ENCODE results near the gene NTNG2.
"Not testable (repeated sequence)": the region's sequence is repeated elsewhere in the genome, so short reads cannot be mapped to it uniquely, and the experiment has no call there.

Gene NTNG2, protein sequence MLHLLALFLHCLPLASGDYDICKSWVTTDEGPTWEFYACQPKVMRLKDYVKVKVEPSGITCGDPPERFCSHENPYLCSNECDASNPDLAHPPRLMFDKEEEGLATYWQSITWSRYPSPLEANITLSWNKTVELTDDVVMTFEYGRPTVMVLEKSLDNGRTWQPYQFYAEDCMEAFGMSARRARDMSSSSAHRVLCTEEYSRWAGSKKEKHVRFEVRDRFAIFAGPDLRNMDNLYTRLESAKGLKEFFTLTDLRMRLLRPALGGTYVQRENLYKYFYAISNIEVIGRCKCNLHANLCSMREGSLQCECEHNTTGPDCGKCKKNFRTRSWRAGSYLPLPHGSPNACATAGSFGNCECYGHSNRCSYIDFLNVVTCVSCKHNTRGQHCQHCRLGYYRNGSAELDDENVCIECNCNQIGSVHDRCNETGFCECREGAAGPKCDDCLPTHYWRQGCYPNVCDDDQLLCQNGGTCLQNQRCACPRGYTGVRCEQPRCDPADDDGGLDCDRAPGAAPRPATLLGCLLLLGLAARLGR

DNA sequence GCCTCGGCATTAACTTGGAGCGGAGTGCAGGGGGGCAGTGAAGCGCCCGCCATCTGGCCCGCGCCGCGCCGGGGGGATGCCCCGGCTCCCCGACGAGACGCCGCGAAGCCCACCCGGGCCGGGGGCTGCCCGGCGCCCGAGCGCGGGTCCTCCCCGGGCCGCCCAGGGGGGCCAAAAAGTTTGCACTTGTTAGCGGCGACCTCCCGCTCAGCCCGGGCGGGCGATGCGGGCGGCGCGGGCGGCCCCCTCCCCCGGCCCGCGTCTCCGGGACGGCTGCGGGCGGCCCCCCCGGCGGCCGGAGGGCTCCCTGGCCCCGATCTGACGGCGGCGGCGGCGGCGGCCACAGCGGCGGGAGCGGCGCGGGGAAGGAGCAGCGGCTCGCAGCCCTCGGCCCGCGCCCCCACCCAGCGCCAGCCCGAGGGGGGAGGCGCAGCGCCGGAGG lies at the start of gene NTNG2:
Gene NTNG2 (plus strand): TSS at position 316 of the 442 bp plus-strand sequence. CDS start 4,774 bp downstream, outside the sequence.
- no peak for DNase-seq

DNA sequence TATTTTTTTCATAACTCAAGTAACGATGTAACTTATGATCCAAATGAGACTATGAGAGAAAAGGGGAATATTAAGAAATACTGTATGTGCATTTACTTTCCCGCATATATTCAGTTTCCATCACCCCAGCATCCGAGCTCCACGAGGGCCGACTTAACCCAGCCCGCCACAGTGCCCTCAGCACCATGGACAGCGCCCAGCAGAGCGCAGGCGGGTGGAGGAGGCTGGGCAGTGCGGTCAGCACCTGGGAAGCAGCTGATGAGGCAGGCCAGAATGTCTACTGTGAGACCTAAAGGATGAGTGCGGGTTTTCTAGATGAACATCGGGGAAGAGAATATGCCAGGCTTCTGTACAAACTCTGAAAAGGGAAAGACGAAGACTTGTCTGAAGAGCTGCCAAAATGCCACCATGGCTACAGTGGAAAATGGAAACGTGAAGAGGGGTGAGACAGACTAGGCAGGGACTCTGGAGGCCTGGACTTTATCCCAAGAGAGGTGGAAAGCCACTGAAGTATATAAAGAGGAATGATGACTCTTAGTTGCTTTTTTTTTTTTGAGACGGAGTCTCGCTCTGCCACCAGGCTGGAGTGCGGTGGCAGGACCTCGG lies 47.7 kb upstream of the NTNG2 start:
- DNase-seq, result peak; percentile 73

DNA sequence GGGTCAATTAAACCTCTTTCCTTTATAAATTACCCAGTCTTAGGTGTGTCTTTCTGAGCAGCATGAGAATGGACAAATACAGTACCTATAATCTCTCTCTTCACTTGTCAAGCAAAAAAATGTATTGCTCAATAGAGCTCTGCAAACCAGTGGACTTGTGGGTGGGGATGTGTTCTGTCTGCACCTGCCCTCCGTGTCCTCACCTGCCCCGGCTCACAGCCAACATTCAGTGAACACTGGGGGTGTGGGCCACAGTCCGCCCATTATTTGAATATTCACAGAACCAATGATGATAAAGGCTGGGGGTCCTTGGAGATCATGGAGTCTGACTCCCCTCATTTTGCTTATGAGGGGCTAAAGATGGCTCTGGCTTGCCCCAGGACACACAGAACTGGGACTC lies 45.3 kb upstream of the NTNG2 start:
- no peak for DNase-seq

DNA sequence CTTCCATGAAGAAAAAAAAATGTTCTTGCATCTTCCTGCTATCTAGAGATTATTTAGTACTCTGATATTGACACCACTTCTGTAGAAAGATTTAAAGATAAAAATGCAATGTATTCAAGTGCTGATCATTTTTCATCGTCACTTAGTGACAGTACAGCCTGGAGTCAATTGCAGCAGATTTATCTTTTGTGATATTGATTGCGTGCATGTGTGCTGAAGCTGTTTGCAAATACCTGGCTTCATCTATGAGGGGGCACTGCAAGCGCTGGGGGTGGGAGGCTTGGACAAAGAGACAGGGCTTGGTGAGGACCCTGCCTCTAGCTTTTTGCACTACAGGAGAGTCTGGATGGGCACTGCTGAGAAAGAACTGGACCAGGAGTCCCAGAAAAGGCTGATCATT lies 44.2 kb upstream of the NTNG2 start:
- no peak for DNase-seq

DNA sequence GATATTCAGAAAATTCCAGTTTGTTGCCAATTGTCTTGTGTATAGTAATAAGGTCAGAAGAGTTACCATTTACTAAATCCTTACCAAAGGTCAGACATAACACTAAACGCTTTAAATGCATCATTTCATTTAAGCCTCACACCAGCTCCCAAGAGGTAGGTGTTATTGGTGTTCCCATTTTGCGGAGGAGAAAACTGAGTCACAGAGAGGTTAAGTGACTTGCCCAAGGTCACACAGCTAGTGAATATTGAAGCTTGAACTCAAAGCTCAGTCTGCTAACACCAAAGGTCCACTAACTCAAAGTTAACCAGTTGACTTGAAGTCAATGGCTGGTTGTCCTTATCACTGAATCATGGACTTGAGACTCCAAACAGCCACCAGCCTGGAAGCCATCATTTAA lies 40.8 kb upstream of the NTNG2 start:
- DNase-seq, result no peak

DNA sequence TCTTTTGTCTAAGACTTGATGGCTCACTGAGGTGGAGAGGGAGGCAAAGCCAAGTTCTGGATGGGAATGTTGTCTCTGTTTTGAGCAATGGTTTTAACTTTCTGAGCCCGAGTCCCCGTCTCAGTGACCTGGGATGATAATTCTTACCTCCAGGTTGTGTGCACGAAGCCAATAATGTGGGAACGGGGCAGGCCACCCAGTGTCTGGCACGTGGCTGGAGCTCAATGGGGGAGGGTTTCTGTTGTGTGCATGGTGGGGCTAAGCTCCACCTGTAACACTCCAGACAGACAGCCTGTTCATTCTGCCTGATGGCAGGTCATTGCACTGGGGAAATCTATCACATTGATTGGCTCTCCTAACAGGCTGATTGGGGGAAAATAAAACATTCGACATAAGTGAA lies 37.1 kb upstream of the NTNG2 start:
- no peak for DNase-seq

DNA sequence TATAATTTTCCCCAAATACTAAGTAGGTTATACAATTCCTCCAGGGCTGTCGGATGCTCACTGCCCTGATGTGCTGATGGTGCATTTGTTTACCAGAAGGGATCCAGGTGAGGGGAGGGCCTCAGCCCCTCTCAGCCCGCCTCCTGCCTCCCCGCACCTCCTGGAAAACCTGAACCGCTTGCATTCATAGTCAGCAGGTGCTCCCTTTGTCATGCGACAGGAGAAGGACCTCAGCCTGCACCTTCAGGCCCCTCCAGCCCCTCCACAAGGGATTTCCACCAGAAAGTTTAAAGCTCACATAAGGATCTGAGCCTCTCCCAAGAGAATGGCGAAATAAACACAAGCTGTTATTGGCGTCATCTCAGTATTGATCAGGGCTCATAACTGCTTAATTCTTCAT lies 36.5 kb upstream of the NTNG2 start:
- no peak for DNase-seq

DNA sequence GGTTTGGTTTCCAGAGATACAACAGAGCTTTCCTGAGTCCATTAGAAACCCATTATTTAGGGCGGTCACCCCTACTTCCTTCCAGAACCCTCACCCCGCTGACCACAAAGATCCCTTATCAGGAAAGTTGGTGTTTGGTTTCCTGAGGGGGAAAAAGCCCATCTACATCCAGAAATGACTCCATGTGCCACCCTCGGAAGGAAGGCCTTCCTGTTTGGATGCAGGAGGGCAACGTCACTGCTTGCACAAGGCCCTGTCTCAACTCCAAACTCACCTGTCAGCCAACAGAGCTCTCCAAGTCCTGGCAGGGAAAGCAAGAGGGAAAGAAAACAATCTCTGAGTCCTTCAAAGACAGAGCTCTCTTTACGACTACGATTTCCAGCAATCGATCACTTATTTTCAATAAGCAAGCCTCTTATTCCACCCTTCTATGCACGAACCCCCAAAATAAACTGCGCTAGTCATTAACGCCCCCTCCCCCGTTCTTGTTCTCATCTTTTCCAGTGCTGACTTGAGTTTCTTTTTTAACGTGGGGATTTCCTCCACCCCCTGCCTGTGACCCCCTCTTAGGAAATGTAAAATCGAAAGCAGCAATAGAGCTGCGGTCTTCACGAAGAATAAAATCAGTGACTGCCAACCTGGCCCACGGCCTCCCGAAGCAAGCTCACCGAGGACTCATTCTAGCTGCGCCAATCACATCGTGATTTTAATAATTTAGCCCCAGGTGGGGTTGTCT lies 35.7 kb upstream of the NTNG2 start:
- DNase-seq, result no peak

DNA sequence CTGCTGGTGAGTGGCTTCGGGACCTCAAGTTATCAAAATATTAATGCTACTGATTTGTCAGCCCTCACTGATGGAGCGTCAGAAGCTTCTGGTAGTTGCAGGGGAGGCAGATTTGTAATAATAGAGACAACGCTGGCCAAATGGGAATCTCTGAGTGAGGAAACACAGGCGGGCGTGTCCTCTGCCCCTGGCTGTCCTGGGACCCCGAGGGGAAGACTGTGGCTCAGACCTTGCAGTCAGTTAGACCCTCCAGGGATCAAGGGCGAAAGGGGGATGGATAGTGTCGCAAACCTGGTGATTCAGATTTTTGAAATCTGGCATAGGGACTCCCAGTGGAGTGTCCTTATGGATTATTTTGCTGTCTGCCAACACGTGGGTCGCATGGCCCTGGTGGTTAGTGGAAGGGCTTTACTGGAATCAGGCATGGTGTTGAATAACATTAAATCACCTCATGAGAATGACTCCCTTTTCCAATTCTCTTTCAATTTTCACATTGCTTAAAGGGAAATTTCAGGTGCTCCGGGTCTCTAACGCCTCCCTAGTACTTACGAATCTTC lies 35.1 kb upstream of the NTNG2 start:
- no peak for DNase-seq

DNA sequence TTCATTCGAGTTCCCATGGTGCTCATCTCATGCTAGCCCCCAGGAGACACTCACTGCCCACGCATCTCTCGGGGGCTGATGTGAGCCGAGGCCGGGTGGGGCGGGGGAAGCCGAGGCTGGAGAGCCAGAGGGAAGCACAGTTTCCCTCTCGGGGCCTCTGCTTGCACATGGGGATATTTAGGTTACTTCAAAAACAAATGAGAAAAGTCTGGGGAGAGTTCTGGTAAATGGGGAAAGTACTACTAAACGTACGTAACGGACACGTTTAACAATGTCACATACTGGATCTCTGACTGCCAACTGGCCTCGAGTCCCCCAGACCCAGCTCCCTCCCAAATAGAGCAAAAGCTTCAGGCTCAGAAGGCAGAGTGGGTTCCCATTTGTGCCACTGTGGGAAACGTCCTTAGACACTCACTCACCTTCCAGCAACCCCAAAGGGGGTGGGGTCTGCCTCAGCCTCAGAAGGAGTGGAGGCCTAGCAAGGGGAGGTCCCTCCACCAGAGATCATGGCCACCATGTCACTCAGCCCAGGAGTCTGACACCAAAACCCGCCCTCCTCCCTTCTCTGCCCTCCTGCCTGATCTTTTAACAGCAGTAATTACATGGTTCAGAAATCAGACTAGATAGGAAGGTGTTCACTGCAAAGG lies 33.8 kb upstream of the NTNG2 start:
- DNase-seq, result no peak

DNA sequence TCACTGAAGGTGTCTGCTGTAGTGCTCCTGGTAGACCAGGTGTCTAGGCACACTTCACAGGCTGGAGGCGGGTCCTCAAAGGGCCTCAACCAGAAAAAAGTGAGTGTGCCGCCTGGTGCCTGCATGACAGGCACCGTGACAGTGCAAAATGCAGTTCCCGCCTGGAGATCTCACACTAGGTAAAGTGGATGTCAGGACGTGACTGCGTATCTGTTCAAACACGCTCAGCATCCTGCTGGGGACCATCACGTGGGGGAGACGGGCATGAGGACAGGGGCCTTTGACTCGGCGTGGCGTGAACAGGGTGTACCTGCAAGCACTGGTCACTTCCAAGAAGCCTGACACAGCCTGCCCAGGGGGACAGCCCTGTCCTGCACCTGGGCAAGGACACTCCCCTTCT lies 32.3 kb upstream of the NTNG2 start:
- DNase-seq, result no peak

DNA sequence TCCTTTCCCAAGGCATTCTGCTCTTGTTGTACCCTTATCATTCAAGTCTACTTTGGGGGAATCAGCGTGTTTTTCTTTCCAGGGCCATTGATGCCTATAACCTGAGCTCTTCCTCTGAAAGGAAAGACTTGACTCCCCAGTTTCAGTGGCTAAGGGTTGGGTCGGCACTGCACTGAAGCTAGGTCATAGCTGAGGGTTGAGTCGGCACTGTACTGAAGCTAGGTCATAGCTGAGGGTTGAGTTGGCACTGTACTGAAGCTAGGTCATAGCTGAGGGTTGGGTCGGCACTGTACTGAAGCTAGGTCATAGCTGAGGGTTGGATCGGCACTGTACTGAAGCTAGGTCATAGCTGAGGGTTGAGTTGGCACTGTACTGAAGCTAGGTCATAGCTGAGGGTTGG lies 27.8 kb upstream of the NTNG2 start:
- not testable (repeated sequence) for DNase-seq

DNA sequence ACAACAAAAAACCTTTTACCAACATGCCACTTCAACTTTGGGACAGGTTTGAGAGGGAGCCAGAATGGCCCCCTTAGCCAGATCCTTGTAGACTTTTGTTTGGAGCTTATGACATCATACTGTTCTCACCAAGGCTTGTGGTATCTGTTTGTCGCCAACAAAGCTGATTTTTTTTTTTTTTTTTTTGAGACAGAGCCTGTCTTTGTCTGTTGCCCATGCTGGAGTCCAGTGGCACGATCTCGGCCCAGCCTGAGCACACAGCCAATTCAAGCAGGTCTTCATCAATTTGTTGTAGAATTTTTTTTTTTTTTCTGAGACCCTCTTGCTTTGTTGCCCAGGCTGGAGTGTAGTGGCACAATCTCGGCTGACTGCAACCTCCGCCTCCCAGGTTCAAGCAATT lies 26.4 kb upstream of the NTNG2 start:
- DNase-seq, result no peak

DNA sequence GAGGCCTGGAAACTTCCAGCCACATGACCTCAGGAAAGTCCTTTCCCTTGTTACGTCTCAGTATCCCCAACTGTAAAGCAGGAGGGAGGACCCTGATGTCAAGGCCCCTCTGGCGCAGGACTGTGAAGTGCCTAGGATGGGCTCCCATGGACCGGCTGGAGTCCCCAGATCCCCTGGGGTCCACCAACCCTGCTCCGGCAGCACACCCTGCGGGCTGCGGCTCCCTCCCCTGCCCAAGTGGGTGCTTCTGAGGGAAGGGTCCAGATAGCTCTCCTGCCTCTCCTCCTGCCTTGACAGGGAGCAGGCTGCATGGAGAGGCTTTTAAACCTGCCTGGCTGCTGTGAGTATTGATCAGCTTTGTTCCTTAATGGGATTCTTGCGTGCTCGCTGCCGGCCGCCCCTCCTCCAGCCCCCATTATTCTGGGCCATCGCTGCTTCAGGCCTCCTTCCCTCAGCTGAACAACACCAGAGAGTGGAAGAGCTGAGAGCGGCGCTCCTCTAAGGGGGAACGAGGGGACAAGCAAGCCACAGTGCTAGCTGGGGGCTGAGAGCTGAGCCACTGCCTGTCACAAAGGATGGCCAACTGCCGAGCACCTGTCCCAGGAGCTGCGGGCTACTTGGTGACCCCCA lies 25.6 kb upstream of the NTNG2 start:
- no peak for DNase-seq

DNA sequence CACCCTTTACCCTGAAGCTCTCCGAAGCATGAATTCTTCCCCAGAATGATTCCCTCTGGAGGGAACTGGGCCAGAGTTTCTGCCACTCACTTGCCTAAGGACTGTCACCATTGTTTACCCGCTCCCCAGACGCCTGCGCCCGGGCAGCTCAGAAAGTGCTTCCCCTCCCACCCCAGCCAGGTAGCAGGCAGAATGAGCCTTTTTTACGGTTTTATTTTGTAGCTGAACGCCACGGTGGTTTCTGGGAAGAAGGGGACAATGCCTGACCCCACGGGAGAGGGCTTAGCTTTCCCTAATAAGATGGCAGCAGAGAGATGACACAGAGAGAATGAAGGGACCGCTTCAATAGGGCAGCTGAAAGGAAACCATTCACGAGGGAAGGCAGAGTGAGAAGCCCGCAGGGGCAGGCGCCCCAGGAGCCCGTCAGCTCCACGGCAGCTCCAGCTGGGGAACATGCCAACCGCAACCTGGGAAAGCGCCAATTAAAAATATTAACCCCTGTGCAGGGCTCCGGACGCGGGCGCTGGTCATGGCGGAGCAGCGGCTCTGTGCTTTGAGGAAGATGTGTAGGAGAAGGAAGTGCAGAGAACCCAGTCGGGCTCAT lies 20.4 kb upstream of the NTNG2 start:
- no peak for DNase-seq

DNA sequence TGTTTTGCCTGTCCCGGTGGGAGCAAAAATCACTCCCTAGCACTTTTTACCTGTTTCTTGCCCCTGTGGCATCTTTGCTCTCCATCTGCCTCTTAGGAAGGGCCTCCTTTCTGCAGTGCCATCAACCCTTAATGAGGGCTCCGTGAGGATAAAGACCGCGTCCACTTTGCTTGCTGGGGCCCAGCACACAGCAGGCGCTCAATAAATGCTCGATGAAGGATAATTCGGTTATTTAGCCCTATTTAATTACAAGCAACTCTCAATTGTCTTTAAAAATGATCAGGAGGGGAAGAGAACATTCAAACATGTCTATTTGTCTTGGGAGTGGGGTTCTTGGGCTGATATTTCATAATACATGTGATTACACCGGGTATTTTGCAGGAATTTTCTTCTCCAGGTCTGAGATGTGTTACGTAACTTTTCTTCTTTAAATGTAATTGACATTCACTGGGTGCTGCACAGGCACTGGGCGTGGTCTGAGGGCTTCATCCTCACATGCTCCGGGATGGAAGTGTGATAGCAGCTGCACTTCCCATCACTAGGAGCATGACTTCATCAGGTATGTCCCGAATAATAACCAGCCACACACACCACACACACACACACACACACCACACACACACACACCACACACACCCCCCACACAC lies 19.8 kb upstream of the NTNG2 start:
- DNase-seq, result no peak

DNA sequence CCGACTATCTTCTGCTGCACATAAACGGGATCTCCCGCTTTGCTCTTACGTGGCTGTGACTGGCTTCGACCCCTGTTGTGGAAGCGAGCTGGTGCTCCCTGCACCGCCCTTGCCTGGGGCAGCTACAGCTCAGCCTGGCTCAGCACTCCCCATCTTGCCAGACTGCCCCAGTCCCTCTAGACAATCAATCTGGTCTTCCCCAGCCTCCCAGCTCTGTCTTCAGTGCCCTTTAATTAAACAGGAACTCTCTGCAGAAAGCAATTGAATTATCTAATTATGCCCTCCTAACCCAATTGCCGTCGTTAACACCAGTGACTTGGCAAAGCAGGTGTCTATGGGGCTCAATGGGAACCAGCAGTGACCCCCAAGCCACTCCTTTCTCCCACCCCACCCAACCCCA lies 18.9 kb upstream of the NTNG2 start:
- no peak for DNase-seq

DNA sequence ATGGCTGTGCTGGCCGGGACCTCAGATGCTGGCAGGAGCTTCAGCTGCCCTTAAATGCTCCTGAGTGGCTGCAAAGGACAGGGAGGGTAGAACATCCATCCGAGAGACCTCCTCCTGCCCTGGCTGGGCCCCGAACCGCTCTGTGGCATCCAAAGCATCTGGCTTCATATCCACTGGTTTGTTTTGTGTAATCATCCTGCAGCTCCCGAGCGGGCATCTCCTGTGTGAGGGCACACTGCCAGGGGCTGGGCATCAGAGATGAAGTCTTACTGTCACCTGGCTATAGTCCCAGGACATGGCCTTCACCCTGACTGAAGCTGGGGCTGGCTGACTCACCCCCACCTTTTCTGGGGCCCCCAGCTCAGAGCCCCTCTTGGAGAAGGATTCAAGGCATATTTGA lies 18.5 kb upstream of the NTNG2 start:
- DNase-seq, result no peak

DNA sequence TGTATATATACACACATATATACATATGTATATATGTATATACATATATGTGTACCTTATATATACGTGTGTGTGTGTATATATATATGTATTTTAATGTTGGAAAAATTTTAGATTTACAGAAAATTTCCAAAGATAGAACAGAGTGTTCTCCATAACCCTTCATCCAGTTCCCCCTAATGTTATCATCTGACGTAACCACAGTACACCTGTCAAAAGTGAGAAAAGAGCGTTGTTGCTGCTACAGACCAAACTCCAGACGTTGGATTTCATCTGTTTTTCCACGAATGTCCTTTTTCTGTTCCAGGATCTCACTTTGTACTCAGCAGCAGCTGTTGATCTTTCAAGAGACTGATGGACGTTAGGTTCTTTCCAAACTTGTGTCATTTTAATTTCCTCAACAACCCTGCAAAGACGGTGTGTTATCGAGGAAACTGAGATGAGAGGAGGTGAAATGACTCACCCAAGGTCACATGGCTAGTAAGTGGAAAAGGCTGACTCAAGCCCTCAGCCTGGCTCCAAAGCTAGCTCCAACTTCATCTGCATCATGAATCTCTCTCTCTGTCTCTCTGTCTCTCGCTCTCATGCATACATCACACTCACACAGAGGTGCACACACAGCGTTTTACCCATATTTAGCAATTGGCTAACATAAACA lies 17.0 kb upstream of the NTNG2 start:
- no peak for DNase-seq

DNA sequence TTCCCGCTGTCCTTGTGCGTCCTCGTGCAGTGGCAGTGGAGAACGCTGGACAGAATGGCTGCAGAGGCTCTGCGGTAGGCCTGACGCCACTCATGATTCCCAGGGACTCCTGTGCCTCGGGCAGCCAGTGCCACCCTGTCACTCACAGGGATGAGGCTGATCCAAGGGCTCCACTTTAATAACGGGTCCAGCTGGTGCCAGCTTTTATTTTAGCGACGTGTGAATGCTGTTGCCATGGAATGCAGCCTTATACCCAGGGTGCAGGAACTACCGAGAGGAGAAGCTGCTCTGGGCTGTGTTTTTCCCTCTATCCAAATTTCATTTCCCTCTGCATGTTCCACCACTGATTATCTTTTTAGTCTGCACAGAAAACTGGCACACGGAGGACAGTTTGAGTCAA lies 15.8 kb upstream of the NTNG2 start:
- no peak for DNase-seq

DNA sequence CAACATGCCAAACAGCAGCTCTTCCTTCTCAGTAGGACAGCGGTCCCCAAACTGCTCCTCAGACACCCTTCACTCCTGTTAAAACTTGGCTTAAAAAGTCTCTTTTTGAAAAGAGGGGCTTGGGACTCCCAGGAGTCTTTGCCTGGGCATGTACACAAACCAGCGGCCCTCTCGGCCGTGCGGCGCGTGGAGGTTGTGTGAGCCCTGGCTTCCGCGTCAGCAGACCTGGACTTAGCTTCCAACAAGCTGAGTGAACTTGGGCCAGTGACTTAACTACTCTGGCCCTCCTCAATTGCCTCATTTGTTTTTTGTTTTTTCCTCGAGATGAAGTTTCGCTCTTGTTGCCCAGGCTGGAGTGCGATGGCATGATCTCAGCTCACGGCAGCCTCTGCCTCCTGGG lies 15.3 kb upstream of the NTNG2 start:
- DNase-seq, result no peak

All from left hindlimb (tissue), 1 donor.